Activated effector memory CD4-positive, alpha-beta T cell treated with Interleukin-2 at 50 U/mL for 16 hours (primary cell): ENCODE data around the gene INO80B.

ENCODE experiments used
- DNase-seq: peaks from one replicate; pipeline ENCODE4 v3.0.0-alpha.2; 2020

INO80B gene

DNA sequence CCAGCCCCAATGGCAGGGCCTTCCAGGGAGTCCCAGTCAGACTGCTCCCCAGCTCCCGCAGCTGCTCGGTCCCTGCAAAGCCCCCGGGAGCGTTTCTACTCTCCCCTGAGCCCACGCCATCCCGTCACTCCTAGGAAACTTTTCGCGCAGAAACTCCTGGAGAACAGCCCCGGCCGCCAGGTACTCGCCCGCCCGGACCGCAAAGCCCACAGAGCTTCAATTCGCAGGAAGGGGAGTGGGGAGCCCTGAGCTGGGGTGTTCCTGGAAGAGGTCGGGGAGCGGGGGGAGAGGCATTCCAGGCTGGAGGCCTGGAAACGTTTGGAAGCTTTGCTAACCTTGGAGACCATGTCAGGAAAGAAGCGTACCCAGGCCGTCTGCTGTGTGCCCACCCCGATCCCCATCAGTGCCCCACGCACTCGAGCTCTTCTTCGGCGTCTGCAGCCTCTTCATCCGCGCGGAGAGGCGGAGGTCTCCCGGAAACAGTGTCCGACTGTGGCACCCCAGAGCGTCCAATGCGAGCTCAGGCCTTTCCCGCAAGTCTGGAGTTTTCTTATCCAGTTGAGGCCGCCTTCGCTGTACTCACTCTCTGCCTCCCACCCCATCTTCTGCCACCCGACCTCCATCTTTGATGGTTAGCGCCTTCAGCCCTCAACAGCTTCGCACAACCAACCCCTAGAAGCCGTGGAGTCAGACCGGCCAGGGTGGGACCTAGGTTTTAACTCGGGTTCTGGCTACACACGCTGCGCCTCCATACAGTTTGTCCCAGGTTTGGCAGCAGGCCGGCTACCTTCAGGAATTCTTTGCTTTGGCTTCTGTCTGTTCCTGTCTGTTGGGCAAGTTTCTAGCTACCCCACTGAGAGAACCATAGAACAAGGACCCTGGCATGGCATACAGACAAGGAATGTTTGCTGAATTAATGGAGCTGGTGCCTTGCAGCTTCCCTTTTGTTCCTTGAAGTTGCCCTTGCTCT, 48.9 kb downstream of the INO80B start:
- DNase-seq, result no peak

DNA sequence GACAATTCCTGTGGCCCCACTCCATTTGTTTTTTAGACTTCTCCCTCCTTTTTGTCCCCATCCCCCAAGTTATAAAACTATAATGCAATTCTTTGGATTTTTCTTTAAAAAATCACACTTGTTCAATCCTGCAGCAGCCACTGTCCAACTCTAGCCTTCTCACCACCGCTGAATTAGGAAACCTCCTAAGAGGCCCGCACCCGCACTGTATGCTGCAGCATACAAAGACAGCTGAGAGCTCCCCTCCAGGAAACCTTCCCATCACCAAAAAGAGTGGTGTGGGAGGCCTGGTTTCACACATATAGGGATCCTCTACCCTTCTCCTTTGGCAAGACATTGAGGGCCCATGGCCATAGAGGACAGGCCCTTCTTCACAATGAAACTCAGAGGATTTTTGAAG, 49.7 kb downstream of the INO80B start:
- DNase-seq, result no peak

DNA sequence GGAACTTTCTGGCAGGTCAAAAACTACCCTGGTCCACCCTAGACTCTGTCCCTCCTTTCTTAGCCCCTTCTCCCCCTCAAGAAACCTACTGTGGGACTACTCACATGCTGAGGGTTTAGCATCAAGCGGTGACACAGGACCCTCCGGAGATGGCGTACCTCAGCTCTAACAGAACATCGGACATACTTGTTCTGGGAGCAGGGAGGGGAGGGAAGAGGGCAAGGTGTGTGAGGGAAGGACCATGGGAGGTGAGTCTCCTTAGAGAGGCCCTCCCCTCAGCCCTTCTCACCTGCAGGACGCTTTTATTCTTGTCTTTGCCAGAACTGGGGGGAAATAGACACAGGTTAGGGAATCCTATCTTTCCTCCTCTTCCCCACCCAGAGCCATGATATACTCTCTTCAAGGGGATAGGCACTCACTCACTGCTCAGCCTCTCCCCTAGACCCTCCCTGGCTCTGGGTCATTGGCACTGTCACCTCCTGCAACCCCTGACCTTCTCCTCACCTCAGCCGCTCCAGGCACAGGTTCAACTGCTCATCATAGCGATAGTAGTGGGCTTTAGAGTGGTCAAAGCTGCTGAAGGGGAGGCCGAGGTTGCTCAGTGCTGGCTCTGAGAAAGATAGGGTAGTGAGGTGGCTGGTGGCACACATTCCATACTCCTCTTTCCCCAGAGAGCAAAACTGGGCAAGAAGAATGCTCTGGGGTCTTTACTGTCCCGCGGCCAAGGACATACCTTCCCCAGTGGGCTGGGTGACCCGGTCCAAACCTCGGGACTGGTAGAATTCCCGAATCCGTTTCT, 50.8 kb downstream of the INO80B start:
- no peak for DNase-seq

DNA sequence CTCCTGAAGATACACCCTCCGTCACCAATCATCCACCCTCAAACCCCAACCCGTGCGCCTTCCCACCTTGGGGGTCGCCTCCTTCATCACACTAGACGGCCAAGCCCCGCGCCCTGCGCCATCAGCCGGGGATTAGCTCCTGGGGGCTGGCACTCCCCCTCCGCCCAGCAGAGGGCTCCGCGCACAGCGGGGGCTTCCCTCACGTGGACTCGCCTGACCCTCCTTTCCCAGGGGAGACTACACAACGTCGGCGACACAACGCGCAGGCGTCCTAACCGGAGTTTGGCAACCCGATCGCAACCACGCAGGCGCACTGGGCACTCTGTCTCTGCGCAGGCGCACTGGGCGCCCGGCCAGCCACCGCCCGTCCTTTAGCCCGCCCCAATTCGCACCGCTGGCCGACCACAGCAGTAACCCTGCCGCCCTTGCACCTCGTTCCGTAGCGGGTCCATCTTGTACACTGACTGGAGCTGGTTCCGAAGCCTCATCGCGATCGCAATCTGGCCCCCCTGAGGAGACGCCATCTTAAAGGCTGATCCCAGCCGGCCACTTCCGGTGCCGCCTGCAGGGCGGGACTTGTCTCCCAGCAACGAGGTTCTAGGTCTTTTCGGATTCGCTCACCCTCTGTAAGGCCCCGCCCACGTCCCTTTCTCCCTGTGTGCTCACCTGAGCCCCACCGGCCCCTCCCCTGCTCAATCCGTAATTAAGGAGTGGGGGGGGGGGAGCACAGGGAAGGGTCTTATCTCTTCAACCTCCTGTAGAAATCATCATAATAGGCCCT, 52.4 kb downstream of the INO80B start, which contains the start of gene PCGF1:
TSS of gene PCGF1 (minus strand) at position 551 of the 781 bp plus-strand sequence. CDS start at position 524, 27 bp downstream.
- peak; percentile 98 for DNase-seq
